Measurements from ENCODE around the gene AOAH.

AOAH gene, protein sequence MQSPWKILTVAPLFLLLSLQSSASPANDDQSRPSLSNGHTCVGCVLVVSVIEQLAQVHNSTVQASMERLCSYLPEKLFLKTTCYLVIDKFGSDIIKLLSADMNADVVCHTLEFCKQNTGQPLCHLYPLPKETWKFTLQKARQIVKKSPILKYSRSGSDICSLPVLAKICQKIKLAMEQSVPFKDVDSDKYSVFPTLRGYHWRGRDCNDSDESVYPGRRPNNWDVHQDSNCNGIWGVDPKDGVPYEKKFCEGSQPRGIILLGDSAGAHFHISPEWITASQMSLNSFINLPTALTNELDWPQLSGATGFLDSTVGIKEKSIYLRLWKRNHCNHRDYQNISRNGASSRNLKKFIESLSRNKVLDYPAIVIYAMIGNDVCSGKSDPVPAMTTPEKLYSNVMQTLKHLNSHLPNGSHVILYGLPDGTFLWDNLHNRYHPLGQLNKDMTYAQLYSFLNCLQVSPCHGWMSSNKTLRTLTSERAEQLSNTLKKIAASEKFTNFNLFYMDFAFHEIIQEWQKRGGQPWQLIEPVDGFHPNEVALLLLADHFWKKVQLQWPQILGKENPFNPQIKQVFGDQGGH

DNA sequence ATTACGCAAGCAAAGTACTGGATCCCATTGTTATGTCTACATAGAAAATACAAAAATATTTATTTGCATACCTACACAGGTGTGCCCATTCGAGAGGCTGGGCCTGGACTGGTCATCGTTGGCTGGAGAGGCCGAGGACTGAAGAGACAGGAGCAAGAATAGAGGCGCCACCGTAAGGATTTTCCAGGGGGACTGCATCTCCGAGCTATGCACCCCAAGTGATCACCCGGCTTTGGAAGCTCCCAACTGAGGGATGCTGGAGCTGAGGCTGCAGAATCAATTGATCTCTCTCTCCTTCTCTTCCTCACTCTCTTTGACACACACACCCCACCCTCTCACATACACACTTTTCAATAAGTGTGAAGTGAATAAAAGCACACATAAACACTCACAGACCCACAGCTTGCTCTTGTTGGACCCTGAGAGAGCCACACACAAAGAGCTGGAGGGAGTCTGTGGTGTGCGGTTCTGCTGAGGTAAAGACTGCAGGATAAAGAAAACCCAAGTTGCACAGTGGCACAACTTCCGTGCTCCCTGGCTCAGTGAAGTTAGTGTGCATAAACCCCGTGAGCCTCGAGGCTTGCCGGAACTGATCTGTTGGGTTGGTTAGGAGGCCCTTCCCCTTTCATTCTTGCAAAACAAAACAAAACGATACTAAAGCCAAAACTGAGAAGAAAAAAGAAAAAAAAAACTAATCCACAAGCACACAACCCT, at the start of gene AOAH:
AOAH (minus strand) TSS at position 544 of the 714 bp plus-strand sequence; CDS start at position 198, 346 bp downstream.
- no peak for DNase-seq

DNA sequence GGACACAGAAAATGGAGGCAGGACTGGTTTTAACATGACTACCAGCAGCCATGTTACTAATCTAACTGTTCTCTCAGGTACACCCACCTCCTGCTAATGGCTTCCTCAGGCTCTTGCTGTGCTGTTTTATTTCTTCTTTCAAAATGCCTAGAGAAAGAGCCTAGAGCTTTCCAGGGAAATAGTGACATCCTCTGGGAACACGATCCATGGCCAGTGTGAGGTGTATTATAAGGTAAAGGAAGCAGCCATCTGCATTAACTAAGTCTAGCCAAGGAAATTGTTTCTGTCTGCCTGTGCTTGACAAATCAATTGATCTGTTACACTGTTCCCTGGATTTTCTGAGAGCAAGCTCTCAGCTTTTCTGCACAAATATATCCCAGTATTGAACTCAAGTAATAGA, 42.2 kb upstream of the AOAH start:
- no peak for DNase-seq

DNA sequence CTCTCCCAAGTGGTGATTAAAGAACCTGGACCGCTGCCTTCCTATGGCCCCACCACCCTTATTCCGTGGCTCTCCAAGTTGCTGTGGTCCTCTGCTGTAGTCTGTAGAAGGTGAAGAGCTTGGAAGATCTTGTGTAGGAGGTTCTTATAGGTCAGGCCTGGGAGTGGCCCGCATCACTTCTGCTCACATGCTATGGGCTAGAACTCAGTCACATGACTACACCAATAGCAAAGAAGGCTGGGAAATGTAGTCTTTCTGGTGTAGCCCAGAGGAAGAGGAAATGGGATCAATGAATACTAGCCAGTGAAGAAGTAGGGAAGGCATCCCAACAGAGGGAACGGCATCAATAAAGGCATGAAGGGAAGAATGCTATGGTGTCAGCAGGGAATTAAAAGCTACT, 41.3 kb upstream of the AOAH start:
- DNase-seq = no peak

DNA sequence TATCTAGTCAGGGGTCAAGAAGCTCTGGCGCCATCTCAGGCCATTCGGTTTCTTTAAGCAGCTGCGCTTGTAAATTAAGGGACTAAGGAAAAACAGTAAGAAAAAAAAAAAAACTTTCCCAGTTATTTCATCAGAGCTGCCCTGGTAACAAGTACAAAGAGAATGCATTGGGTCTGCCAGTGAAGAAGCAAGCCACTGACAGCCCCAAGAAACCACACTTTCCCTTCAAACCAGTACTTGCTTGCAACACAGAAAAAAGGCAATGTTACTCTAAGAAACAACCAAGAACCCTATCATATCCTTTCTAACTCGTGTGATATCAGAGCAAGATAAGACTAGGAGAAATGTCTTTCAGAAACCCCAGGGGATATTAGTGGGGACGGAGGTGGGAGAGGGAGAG, 40.6 kb upstream of the AOAH start:
- DNase-seq = no peak

DNA sequence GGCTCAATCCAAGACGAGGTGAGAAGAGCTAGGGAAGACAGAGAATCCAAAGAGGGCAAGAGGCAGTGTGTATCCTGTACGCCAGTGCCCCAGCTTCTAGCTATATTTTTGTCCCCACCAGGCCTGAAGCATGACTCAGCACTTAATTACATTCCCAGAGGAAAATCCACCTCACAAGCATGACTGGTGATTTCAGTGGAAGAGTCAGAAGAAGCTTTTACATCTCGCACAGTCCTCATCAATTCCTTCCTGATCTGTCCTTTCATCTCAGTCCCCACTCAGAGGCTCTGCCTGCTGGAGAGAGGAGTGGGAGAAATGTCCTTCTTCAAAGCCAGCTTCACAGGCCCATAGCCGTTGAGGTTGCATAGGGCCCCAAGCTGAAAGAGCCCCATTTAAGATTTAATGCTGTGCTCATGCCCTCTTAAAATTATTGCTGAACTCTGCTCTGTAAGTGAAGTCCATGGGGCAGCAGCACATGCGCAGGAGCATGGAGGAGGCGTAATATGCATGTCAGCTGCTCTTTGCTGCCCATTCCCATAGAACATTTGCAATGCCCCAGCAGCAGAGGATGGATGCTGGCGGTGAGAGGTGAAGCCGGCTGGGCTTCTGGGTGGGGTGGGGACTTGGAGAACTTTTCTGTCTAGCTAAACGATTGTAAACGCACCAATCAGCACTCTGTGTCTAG, 39.0 kb upstream of the AOAH start:
- DNase-seq = no peak

DNA sequence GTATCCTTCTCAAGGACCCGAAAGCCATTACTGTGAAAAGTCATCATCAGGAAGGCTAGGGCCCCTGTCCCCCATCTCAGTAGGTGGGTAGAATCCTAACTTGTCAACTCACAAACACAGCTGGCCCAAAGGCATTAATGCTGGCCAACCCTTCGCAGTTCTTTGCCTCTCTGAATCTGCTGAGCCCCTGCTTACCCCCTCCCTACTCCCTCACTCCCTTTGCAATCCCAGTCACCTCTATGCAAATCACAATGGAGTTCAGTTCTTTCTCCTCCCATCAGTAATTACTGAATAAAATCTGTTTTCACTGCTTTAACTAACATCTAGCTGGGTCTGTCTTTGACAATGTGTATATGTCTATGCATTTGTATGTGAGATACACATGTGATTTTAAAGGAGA, 38.1 kb upstream of the AOAH start:
- no peak for DNase-seq

DNA sequence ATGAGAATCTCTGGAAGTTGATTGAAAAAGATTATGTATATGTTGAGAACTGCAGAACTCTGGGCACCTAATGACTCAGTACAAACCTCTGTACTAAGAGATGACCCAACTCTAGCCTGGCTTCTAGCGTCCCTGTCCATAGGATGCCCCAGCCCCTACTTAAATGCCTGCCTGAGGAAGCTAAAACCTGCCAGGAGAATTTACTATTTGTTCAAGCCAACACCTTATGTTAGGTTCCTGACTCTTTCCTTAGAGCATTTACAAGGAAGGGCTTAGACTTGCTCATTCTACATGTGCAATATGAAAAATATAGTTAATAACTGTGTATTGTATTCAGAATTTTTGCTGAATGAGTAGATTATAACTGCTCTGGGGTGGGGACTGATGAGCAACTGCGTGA, 37.5 kb upstream of the AOAH start:
- no peak for DNase-seq

DNA sequence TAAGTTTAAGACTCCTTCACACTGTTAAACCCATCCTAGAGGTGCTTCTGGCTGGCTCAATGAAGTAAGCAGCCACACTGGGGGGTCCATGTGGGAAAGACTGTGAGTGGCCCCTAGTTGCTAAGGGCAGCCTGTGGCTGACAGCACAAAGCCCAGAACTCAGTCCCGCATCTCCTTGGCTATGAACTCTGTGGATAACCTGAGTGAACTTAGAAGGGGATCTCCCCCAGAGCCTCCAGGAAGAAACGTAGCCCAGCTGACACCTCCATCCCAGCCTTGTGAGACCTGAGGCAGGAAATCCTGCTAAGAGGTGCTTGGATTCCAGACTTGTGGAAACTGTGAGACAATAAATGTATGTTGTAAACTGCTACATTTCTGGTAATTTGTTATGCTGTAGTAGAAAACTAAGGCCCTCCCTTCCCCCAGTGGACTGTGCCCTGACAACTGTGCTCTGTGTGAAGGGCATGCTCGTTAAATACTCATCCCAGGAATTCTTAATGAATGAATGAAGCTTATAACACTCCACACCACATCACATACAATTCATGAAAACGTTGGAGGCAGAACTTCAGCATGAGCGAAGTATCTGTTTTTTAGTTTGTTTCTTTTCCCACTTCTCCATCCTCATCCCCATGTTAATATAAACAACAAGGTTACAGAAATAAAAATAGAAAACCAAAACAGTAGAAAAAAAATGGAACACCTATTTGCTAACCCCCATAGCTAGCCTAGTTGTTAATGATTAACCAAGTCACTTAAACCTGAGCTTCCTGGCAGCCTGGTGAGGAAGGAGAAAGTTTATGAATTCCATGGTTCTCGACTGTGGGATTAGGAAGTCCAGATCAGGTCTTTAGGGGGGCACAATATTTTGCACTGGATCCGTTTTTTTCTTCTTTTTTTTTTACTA, 36.8 kb upstream of the AOAH start:
- no peak for DNase-seq

DNA sequence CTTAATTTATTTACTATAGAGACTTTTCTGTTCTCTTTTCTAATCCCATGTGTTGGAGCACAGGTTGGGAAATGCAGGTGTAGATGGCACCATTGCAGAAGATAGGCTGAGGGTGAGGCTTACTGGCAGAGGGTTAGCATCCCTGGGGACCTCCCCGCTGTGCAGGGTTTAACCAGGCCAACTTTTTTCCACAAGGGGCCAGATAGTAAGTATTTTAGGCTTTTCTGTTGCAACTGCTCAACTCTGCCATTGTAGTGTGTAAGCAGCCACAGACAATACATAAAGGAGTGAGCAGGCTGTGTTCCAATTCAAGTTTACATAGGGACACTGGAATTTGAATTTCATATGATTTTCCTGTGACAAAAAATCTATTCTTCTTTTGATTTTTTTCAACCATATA, 34.6 kb upstream of the AOAH start:
- no peak for DNase-seq

DNA sequence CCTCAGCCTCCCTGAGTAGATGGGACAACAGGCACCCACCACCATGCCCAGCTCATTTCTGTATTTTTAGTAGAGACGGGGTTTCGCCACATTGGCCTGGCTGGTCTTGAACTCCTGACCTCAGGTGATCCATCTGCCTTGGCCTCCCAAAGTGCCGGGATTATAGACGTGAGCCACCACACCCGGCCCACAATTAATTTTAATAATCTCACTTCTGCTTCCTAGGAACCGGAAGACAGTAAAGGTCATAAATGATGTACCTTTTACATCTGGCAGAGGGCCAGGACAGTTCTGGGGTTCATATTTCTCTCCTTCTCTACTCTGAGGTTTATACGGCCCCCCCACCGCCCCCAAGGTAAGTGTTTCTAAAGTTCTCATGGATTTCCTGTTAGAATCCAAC, 31.2 kb upstream of the AOAH start:
- DNase-seq = no peak

DNA sequence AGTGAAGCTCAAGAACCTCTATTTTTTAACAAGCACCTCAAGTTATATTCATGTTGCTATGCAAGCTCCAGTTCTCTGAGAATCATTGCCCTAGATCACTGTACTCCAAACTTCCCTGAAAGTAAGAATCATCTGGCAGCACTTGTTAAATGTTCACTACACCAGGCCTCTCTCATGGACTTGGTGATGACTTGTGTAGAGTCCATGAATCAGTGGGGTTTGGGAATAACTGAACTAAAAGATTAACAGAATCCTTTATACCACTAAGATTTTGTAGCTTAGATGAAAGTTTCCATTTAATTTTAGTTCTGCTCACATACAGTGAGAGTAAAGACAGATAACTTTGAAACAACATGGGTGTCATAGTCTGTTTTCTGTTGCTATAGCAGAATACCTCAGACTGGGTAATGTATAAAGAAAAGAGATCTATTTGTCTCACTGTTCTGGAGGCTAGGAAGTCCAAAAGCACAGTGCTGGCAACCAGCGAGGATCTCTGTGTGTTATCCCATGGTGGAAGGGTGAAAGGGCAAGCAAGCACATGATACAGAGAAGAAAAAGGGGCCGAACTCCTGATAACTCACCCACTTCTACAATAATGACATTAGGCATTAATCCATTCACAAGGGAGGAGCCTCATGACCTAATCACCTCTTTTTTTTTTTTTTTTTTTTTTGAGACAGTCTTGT, 27.9 kb upstream of the AOAH start:
- no peak for DNase-seq

DNA sequence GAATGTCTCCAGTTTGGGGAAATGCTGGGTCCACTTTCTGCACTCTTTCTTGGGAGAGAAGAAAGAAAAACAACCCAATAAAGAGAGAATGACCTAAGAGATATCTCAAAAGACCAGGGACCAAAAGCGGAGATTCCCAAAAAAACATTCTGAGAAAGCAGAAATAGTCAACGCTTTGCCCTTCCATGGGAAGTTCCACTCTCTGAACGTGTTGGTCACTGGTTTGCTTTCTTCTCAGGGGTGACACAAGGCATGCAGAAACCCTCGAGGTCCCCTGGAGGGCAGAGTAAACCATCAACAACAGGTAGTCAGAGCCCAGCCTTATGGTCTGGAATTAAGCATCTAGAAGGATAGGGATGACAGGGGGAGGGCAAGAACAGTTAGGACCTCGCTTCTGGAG, 26.2 kb upstream of the AOAH start:
- DNase-seq = no peak

DNA sequence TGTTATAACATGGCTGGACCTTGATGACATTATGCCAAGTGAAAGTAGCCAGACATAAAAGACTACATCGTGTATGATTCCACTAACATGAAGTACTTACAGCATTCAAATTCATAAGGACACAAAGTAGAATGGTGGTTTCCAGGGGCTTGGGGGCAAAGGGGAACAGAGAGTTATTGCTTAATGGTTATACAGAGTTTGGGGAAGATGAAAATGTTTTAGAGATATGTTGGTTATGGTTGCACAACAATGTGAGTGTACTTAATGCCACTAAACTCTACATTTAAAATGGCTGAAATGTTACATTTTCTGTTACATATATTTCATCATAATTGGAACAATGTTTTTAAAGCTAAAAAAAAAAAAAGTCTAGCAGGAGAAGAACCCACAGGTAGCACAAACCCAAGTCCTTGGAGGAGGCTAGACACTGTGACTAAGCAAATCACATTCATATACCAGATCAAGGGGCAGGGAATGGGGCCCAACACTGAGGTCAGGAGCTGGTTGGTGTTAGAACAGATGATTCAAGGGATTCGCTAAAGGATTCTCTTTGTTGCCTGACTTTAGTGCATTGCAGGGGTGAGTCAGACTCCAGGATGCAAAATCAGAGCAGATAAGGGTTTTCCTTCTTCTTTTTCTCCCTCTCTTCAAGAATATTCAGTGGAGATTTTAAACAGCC, 25.1 kb upstream of the AOAH start:
- no peak for DNase-seq

DNA sequence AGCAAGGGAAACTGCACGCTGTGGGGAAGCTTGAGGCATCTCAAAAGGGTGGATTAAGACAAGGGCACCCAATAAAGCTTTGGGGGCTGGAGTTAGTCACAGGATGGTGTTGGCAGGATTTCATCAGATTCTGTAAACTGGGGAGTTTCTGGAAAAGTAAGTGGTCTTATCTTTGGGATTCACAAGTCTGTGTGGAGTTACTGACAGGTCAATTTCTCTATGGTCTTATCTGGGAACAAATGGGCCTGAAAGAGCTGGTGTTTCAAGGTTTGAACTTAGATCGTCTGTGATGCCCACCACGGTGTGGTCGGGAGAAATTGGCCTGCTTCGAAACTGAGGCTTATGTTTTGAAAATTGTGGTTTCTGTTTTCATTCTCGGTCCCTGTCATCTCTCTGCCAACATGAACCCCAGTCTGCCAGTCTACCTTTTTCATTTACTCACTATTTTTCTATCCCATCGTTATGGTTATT, 23.8 kb upstream of the AOAH start:
- no peak for DNase-seq

DNA sequence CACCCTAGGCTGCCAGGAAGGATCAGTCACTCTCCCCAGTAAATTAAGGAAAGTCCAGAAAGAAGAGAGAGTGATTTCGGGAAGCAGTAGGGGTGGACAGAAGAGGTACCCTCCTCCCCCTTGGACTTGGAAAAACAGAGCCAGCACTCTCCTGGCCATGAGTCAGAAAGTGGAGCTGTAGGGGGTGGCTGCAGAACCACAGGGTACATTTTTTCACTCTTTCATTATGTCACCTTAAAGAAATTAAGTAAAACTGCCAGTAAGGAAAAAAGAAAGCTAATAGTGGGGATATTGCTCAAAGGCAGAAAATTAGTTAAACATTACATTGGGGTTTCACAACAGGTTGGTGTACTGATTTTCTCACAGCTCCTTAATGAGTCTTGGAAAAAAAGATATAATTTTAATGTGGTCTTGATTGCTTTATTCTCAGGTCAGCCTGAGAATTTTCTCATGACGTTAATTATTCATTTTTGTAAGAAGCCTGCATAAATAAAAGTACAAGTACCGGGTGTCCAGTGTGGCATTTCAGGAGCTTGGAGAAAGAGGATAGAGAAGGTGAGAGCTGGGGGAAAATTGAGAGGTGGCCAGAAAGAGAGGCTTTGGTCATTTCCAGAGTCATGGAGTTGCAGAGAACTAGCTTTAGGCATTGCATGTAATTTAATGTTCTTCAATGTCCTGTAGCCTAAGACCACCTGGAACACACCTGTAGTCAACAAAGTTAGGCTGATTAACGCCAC, 23.2 kb upstream of the AOAH start:
- DNase-seq = no peak

DNA sequence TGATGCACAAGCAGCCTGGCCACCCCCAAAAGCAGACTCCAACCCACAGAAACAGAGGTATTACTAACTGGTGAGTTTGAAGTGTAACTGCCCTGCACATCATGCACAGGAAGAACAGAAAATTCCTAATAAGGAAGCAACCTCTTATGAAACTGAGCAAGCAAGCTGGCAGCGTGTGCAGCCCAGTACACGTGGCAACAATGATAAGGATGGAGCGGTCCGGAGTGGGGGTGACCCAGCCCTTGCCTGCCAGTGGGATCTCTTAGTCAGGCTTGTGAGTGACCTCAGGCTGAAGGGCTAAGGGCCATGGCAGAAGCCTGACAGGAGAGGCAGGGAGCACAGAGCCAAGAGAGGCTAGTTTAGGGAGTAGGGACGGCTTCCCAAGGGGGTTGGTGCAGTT, 22.1 kb upstream of the AOAH start:
- no peak for DNase-seq

DNA sequence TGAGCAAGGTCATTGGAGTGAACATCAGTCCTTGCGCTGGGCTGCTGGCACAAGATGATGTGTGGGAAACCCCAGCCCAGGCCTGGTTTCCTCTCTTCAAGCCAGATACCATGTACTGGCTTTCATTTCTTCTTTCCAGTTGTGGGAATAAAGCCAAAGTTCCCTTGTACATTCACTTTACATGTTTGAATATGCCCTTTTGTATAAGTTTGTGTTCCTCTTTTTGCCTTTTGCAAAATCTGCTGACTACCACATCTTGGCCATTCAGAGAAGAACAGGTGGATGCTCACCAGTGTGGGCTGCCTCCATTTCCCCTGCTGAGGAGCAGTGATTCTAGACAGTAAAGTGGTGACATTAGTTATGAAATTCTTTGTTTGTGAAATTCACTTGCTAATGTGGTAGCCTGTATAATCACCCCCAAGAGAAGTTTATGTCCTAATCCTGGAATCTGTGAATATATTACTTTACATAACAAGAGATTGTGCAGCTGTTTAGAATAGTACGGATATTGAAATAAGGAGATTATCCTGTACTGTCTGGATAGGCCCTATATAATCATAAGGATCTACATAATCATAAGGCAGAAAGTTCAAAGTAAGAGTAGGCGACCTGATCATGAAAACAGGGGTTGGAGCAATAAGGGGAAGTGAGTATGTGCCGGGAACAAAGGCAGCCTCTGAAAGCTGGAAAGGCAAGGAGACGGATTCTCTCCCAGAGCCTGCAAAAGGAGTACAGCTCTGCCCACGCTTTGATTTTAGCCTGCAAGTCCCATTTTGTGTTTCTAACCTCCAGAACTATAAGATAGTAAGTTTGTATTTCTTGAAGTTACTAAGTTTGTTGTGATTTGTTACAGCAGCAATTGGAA, 18.8 kb upstream of the AOAH start:
- DNase-seq = no peak

DNA sequence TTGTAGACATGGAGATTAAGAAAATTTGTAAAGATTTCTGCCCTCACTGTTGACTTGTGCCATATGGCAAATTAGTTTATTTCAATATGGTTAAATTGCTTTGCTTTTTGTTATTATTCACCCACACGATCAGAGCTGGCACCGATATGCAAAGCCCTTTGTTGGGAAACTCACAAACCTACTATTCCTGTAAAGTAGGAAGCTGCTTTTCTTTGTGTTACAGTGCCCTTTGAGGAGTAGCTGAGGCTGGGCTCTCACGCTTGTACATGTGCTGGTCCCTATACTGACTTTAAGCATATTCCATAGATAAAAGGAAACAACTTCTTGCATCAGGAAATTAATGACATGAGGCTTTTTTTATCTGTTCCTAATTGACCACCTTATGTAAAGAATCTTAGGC, 17.6 kb upstream of the AOAH start:
- no peak for DNase-seq

DNA sequence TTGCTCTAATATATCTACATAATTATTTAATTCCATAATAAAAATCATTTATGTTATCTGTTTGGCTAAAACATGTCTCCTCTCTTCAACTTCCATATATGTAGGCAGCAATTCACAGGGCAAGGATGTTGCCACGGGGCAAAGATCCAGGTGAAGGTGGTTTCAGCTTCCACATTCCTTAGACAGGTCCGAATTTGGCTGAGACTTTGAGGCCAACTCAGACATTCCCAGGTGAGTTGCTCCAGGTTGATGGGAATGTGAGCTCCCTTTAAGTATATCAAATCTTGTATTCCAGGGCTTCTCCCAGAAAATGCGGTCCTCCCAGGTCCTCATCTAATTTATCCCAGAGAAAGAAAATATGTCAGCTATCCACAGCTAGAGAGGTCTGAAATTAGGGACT, 15.1 kb upstream of the AOAH start:
- no peak for DNase-seq

DNA sequence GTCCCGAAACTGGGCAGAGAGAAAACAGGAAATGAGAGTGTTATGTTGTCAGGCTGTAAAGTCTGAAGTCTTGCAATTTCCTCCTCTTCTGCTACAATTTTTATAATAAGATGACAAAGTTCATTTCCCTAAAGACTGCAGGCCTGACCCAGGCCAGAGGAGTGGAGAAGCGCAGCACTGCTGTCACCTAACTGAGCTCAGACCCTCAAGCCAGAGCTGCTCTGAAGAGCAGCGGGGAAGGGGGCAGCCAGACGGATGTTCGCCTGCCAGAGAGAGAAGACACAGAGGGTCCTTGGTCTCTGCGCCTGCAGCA, 12.6 kb upstream of the AOAH start:
- DNase-seq = no peak
